ENCODE data around the gene SCARB1. TPM values are rescaled to one million over a fixed set of nuclear protein-coding genes. Genes with fewer than 3 reads are reported as not detected.

Gene SCARB1
- total RNA-seq, 1 donor from 2014 or later: 44.5 TPM

- H3K27ac Mint-ChIP-seq (ENCODE audit: unreplicated experiment): no peak overlapping the region
- no peak for TF ChIP-seq CTCF (IDR thresholded peaks at IDR 0.05; ENCODE audit: insufficient read depth, low read depth, low read length)
- TF ChIP-seq EZH2 (IDR thresholded peaks at IDR 0.05; ENCODE audit: insufficient read depth, low read length): no peak
- H3K27me3 ChIP-seq (ENCODE audit: insufficient read depth, low read length): no peaks in the 10 kb centered on the region
- H3K4me2 ChIP-seq (ENCODE audit: low read length): no peak overlapping the region
- peaks cover under 1% of the 10 kb centered on the region for H3K9me3 ChIP-seq (ENCODE audit: insufficient read depth, low read depth, low read length)
- no peak for FAIRE-seq
- H3K36me3 ChIP-seq (ENCODE audit: insufficient read depth, low read length): no peaks in the 10 kb centered on the region
- no peak overlapping the region for H3K27ac ChIP-seq (ENCODE audit: low read depth, low read length)
- peaks cover 7% of the 10 kb centered on the region for H3K9me3 Mint-ChIP-seq (ENCODE audit: unreplicated experiment)
- H3K4me1 Mint-ChIP-seq (ENCODE audit: low read depth, unreplicated experiment): peaks cover 24% of the 10 kb centered on the region
- DNase-seq (ENCODE audit: low read depth): no peak
- H4K20me1 ChIP-seq (ENCODE audit: insufficient read depth, low read length): no peaks in the 10 kb centered on the region
- H2AFZ ChIP-seq (ENCODE audit: low read depth, low read length): no peak overlapping the region
- no peaks in the 10 kb centered on the region for H3K36me3 Mint-ChIP-seq (ENCODE audit: low read depth, unreplicated experiment)
- H3K27me3 Mint-ChIP-seq (ENCODE audit: low read depth, unreplicated experiment): peaks cover 4% of the 10 kb centered on the region
- no peak overlapping the region for H3K4me3 ChIP-seq (ENCODE audit: insufficient read depth, low read depth, low read length)
- H3K4me1 ChIP-seq (ENCODE audit: insufficient read depth, low read length): peaks cover 24% of the 10 kb centered on the region
- no peaks in the 10 kb centered on the region for H3K79me2 ChIP-seq (ENCODE audit: insufficient read depth, low read length)
- no peak overlapping the region for H3K9ac ChIP-seq (ENCODE audit: low read length)
- H3K4me3 Mint-ChIP-seq (ENCODE audit: unreplicated experiment): no peak overlapping the region
Observed at GRCh38 chr12:124751654-124752355, 111.9 kb downstream of the SCARB1 start.

GRCh38 chr12:124750787-124751471 is 112.7 kb downstream of the SCARB1 start:
- H3K9ac ChIP-seq (ENCODE audit: low read length): no peak overlapping the region
- H3K4me3 ChIP-seq (ENCODE audit: insufficient read depth, low read depth, low read length): no peak overlapping the region
- Mint-ChIP-seq H3K36me3 (ENCODE audit: low read depth, unreplicated experiment) (no peaks in the 10 kb centered on the region), H3K4me3 (ENCODE audit: unreplicated experiment) (no peak overlapping the region), H3K9me3 (ENCODE audit: unreplicated experiment) (peaks cover 5% of the 10 kb centered on the region), H3K27me3 (ENCODE audit: low read depth, unreplicated experiment) (peaks cover 4% of the 10 kb centered on the region), H3K4me1 (ENCODE audit: low read depth, unreplicated experiment) (peaks cover 29% of the 10 kb centered on the region), H3K27ac (ENCODE audit: unreplicated experiment) (no peak overlapping the region)
- FAIRE-seq (no peak), DNase-seq (ENCODE audit: low read depth) (no peak)
- no peak overlapping the region for H3K27ac ChIP-seq (ENCODE audit: low read depth, low read length)
- no peak overlapping the region for H3K4me2 ChIP-seq (ENCODE audit: low read length)
- H3K27me3 ChIP-seq (ENCODE audit: insufficient read depth, low read length): no peaks in the 10 kb centered on the region
- no peaks in the 10 kb centered on the region for H4K20me1 ChIP-seq (ENCODE audit: insufficient read depth, low read length)
- H3K4me1 ChIP-seq (ENCODE audit: insufficient read depth, low read length): peaks cover 33% of the 10 kb centered on the region
- H3K9me3 ChIP-seq (ENCODE audit: insufficient read depth, low read depth, low read length): no peaks in the 10 kb centered on the region
- H3K79me2 ChIP-seq (ENCODE audit: insufficient read depth, low read length): no peaks in the 10 kb centered on the region
- no peak overlapping the region for H2AFZ ChIP-seq (ENCODE audit: low read depth, low read length)
- H3K36me3 ChIP-seq (ENCODE audit: insufficient read depth, low read length): no peaks in the 10 kb centered on the region
- TF ChIP-seq CTCF (IDR thresholded peaks at IDR 0.05; ENCODE audit: insufficient read depth, low read depth, low read length): no peak
- no peak for TF ChIP-seq EZH2 (IDR thresholded peaks at IDR 0.05; ENCODE audit: insufficient read depth, low read length)

Measured in astrocyte (in vitro differentiated cells and primary cell).